ENCODE data around the gene SPEN. TPM values are rescaled to one million over a fixed set of nuclear protein-coding genes. Genes with fewer than 3 reads are reported as not detected.
A peak's percentile ranks its signal among the peaks of the same experiment; 100 is the strongest.

The SPEN gene
- total RNA-seq, 1 experiment from 2014 or later, result 55.7 TPM

DNA sequence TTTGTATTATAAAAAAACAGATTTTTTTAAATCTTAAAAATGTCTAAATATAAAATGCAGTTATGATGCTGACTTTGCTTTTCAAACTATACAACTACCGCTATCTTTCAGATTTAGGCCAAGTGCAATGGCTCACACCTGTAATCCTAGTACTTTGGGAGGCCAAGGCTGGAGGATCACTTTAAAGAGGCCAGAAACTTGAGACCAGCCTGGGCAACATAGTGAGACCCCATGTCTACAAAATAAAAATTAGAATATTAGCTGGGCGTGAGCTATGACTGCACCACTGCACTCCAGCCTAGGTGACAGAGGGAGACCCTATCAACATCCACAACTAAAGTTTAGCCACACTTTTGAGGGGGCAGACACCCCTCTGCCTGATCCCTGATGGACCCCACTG, 108.0 kb downstream of the SPEN start:
- H3K4me3 ChIP-seq, result no peak overlapping the region
- H3K4me1 ChIP-seq, result peaks cover 50% of the 10 kb centered on the region
- DNase-seq, result no peak
- no peaks in the 10 kb centered on the region for H3K36me3 ChIP-seq
- H3K9me3 ChIP-seq (replicated peaks), result no peaks in the 10 kb centered on the region
- H3K27ac ChIP-seq, result no peak overlapping the region
- H3K27me3 ChIP-seq, result no peaks in the 10 kb centered on the region

DNA sequence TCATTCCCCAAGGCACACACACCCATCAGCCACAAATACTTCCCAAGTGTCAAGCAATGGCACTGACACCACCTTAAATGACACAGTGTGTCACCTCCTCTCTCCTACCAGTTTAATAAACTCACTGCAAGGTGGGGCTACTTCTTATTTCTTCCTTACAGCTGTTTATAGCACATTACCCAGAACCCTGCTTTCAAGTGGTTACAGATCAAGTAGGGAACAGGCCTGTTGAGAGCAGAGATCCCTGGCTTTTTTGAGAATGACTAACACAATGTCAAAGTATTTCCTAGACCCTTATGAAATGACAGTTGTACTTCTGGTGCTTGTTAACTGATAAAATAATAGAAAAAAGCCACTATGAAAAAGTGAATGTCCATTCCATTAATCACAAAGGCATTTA, 108.6 kb downstream of the SPEN start:
- peaks cover 45% of the 10 kb centered on the region for H3K4me1 ChIP-seq
- no peak overlapping the region for H3K27ac ChIP-seq
- H3K4me3 ChIP-seq, result no peak overlapping the region
- no peaks in the 10 kb centered on the region for H3K36me3 ChIP-seq
- H3K9me3 ChIP-seq (replicated peaks), result no peaks in the 10 kb centered on the region
- DNase-seq, result no peak
- no peaks in the 10 kb centered on the region for H3K27me3 ChIP-seq

DNA sequence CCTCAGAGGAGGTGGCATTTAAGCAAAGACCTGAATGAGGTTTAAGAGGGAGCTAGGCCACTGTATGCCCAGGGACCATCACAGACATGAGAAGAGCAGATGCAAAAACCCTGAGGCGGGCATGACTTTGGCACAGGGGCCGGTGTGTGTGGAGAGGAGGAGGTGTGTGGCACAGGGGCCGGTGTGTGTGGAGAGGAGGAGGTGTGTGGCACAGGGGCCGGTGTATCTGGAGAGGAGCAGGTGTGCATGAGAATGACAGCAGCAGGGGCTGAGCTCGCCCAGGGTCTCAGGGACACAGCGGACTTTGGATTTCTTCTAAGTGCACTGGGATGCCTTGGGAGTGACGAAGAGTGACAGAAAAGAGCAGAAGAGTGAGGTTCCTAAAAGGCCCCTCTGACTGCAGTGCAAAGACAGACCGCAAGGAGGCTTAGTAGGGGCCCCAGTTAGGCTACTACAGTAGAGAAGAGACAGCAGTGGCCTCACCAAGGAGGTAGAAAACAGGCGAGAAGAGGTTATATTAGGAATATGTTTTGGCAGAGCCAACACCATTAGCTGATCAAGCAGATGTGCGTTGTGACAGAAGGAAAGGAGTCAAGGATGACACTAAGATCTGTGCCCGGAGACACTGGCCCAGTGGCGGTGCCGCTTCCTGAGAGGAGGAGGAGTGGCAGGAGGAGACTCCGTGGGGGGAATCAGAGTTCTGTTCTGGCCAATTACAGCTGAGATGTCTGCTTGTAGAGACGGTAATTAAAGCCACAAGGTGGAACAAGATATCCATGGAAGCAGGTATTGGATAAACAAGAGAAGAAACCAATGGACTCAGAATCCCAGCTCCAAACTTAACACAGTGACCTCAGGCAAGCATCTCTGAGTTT, 110.0 kb downstream of the SPEN start:
- no peak overlapping the region for H3K4me3 ChIP-seq
- peaks cover 33% of the 10 kb centered on the region for H3K4me1 ChIP-seq
- no peak for DNase-seq
- H3K27ac ChIP-seq, result no peak overlapping the region
- no peaks in the 10 kb centered on the region for H3K9me3 ChIP-seq (replicated peaks)
- H3K27me3 ChIP-seq, result no peaks in the 10 kb centered on the region
- 0 out of 2 replicates have a peak, but pooled peaks cover under 1% of the 10 kb centered on the region for H3K36me3 ChIP-seq

DNA sequence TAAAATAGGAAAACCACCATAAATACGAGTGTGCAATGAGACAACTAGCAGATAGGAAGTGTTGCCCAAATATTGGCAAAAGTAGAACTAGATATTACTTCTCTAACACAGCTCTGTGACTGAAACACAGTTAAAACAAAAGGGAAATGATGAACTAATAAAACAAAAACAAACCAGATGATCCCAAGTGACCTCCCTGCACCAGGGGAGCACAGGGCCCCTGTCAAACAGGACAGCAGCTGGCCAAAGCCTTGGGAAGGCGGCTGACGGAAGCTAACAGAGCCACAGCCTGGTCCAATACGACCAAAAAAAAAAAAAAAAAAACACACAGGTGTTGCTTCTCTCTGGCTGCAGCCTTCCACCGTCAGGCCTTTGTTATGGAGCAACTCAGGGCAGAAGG, 110.6 kb downstream of the SPEN start:
- no peaks in the 10 kb centered on the region for H3K27me3 ChIP-seq
- H3K4me1 ChIP-seq, result peaks cover 29% of the 10 kb centered on the region
- H3K36me3 ChIP-seq, result peaks cover 4% of the 10 kb centered on the region; the same call in 1 of the 2 replicates
- no peaks in the 10 kb centered on the region for H3K9me3 ChIP-seq (replicated peaks)
- H3K4me3 ChIP-seq, result no peak overlapping the region
- DNase-seq, result peak; percentile 26 to 49
- H3K27ac ChIP-seq, result no peak overlapping the region

DNA sequence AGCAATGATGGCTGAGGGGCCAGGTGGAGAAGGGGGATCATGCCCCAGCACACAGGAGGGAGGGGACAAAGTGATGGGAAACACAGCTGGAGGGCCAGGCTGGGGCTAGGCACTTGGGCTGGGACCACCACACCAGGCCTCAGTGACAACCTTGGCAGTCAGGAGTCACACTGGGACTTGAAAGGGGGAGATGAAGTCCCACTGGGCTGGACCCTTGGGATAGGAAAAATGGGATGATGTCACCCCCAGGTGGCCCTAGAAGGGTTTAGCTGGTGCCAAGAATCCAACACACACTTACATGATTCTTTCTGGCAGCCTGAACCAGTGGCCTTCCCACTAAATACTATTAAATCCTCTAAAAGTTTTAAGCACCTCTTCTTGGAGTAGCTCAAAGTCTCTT, 111.3 kb downstream of the SPEN start:
- peak; percentile 27 to 58 for DNase-seq

DNA sequence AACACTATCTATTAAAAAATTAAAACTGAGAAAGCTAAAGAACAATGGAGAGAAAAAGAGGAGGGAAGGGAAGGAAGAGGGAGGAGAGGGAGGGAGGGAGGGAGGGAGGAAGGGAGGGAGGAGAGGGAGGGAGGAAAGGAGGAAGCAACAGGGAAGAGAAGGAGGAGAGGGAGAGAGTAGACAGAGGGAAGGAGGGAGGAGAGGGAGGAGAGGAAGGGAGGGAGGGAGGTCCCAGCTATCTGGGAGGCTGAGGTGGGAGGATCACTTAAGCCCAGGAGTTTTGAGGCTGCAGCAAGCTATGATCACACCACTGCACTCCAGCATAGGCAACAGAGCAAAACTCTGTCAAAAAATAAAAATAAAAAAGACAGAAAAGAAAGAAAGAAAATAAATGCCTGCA, 111.9 kb downstream of the SPEN start:
- H3K27me3 ChIP-seq, result no peaks in the 10 kb centered on the region
- H3K27ac ChIP-seq, result no peak overlapping the region
- no peak overlapping the region for H3K4me3 ChIP-seq
- H3K4me1 ChIP-seq, result peaks cover 16% of the 10 kb centered on the region
- peaks cover 7% of the 10 kb centered on the region; the same call in 1 of the 2 replicates for H3K36me3 ChIP-seq
- DNase-seq, result no peak
- no peaks in the 10 kb centered on the region for H3K9me3 ChIP-seq (replicated peaks)

More for the DNA sequence above, 111.3 kb downstream of the SPEN start:
- peaks cover 22% of the 10 kb centered on the region for H3K4me1 ChIP-seq
- no peaks in the 10 kb centered on the region for H3K27me3 ChIP-seq
- H3K27ac ChIP-seq, result no peak overlapping the region
- H3K4me3 ChIP-seq, result no peak overlapping the region
- peaks cover 4% of the 10 kb centered on the region; the same call in 1 of the 2 replicates for H3K36me3 ChIP-seq
- H3K9me3 ChIP-seq (replicated peaks), result no peaks in the 10 kb centered on the region

DNA sequence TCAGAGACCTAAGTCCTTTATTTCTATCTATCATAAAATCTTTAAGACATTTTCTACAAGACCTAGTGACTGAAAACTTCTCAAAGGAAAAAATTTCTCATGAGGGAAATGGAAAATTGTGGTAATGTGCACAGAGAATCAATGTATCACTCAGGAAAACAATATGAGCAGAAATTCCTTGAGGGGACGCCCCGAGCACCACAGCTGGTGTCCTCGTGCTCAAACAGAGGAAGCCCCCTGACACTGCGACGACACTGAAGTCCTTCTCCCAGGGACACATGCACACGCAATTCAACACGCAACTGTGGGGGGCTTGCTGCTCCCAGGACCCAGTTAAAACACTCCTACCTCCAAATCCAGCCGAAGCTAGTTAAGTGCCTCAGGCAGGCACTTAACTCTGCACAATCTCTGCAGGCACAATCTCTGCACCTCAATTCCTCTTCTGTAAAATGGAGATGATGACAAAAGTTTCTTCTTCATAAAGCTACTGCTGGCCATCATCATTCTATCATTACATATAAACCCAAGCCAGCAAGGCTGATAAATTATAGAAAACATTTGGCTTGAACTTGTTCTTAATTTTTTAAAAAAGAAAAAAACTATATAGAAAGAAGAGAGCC, 112.4 kb downstream of the SPEN start:
- H3K9me3 ChIP-seq (replicated peaks), result no peaks in the 10 kb centered on the region
- no peak for DNase-seq
- H3K4me1 ChIP-seq, result peaks cover 14% of the 10 kb centered on the region
- H3K27me3 ChIP-seq, result no peaks in the 10 kb centered on the region
- no peak overlapping the region for H3K4me3 ChIP-seq
- H3K27ac ChIP-seq, result no peak overlapping the region
- H3K36me3 ChIP-seq, result peaks cover 7% of the 10 kb centered on the region; the same call in 1 of the 2 replicates

DNA sequence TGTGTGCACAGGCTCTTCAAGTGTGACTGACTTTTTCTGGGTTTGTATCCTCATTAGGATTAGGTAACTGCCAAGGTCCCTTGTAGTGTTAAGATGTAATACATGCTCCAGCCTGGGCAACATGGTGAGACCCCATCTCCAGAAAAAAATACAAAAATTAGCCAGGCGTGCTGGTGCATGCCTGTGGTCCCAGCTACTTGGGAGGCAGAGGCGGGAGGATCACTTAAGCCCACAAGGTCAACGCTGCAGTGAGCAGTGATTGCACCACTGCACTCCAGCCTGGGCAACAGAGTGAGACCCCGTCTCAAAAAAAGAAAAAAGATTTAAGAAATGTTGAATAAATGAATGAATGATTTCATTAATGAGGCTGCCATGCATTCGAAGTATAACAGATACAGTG, 113.3 kb downstream of the SPEN start:
- H3K4me3 ChIP-seq, result no peak overlapping the region
- H3K9me3 ChIP-seq (replicated peaks), result no peaks in the 10 kb centered on the region
- no peak overlapping the region for H3K27ac ChIP-seq
- peaks cover 14% of the 10 kb centered on the region for H3K4me1 ChIP-seq
- DNase-seq, result no peak
- peaks cover 12% of the 10 kb centered on the region; the same call in 1 of the 2 replicates for H3K36me3 ChIP-seq
- no peaks in the 10 kb centered on the region for H3K27me3 ChIP-seq

DNA sequence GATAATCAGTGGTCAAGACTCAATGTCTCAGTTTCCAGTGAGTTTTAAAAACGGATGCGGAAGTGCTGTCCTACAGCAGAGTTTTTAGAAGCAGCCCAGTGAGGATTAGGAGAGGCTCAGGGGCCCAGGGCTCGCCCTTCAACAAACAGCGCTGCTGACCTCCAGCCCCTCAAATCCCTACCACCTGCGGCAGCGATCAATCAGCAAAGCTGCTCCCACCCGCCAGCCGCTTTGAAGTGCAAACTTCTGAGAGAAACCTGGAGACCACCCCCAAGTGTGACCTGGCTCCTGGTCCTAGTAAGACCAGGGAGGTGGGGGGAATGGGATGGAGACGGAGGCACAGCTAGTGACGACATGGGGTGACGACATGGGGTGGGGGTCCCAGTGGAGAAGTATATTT, 114.0 kb downstream of the SPEN start:
- H3K4me3 ChIP-seq, result no peak overlapping the region
- no peak overlapping the region for H3K27ac ChIP-seq
- H3K36me3 ChIP-seq, result peaks cover 12% of the 10 kb centered on the region; the same call in 1 of the 2 replicates
- no peaks in the 10 kb centered on the region for H3K27me3 ChIP-seq
- DNase-seq, result no peak
- peaks cover 14% of the 10 kb centered on the region for H3K4me1 ChIP-seq
- H3K9me3 ChIP-seq (replicated peaks), result no peaks in the 10 kb centered on the region

DNA sequence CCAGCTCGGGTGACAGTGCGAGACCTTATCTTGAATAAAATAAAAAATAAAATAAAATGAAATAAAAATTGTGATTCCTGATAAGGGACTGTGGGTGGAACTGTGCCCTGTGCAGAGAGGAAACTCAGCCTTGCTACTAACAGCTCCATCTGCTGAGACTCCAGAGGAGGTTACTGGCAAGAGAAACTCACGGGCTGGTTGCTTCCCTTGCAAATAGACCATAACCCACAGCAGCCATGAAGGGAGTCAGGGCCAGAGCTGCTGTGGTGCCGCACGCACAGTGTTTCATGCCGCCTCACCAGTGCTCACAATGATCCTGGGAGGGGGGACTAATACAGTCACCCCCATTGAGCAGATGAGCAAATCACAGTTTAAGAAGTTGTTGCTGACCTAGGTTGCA, 114.7 kb downstream of the SPEN start:
- H3K27ac ChIP-seq, result no peak overlapping the region
- peaks cover 12% of the 10 kb centered on the region; the same call in 1 of the 2 replicates for H3K36me3 ChIP-seq
- H3K4me1 ChIP-seq, result peaks cover 14% of the 10 kb centered on the region

DNA sequence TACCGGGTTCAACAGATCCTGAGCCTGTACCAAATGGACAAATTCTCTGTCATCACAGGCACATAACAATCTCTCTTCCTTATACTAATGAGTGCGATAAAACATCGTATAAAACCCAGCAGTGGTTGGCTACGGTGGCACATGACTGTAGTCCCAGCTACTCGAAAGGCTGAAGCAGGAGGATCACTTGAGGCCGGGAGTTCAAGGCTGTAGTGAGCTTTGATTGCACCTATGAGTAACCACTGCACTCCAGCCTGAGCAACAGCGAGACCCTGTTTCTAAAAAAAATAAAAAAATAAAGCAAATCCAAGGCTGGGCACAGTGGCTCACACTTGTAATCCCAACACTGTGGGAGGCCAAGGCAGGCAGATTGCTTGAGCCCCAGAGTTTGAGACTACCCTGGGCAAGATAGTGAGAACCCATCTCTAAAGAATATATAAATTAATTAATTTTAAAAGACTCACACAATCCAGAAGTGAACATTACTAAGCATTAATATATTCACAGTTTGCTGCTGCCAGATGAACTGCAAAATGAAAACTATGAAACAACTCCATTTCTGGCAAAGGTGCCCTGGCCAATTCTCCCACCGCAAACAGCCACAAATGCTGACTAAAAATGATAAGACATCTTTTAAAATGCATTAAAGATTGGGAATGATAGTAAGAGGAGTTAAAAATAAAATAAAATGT, 115.3 kb downstream of the SPEN start:
- H3K27ac ChIP-seq, result no peak overlapping the region

More for the DNA sequence above, 114.7 kb downstream of the SPEN start:
- Histone ChIP-seq H3K4me3 (no peak overlapping the region), H3K9me3 (replicated peaks) (no peaks in the 10 kb centered on the region), H3K27me3 (no peaks in the 10 kb centered on the region)
- DNase-seq, result no peak

DNA sequence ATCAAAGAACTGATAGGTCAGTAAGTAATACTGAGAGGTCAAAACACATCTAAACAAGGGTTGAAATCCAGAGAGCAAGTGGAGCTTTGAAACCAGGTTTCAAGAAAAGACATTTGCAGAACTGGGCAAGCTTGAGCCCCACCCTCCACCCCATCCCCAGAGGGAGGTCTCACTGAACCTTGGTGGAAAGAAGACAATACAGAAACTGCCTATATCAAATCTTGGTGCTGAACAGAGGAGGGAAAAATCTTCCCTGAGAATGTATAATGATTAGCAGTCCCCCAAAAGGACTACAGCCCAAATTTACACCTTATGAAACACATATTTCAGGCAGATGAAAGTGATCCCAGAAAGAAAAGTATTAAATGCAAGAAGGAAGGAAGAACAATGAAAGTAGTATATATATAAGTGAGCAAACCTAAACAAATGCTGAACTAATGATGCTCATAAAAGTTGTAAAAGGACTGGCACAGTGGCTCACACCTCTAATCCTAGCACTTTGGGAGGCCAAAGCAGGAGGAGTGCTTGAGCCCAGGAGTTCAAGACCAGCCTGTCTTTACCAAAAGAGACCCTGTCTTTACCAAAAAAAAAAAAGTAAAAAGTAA, 116.0 kb downstream of the SPEN start:
- Histone ChIP-seq H3K4me1 (peaks cover 7% of the 10 kb centered on the region), H3K9me3 (replicated peaks) (no peaks in the 10 kb centered on the region), H3K4me3 (no peak overlapping the region), H3K27me3 (no peaks in the 10 kb centered on the region), H3K27ac (no peak overlapping the region), H3K36me3 (peaks cover 19% of the 10 kb centered on the region)
- no peak for DNase-seq

More for the DNA sequence above, 115.3 kb downstream of the SPEN start:
- DNase-seq, result no peak
- H3K4me1 ChIP-seq, result peaks cover 12% of the 10 kb centered on the region
- H3K36me3 ChIP-seq, result peaks cover 14% of the 10 kb centered on the region; the same call in 1 of the 2 replicates
- no peak overlapping the region for H3K4me3 ChIP-seq
- no peaks in the 10 kb centered on the region for H3K9me3 ChIP-seq (replicated peaks)
- no peaks in the 10 kb centered on the region for H3K27me3 ChIP-seq

DNA sequence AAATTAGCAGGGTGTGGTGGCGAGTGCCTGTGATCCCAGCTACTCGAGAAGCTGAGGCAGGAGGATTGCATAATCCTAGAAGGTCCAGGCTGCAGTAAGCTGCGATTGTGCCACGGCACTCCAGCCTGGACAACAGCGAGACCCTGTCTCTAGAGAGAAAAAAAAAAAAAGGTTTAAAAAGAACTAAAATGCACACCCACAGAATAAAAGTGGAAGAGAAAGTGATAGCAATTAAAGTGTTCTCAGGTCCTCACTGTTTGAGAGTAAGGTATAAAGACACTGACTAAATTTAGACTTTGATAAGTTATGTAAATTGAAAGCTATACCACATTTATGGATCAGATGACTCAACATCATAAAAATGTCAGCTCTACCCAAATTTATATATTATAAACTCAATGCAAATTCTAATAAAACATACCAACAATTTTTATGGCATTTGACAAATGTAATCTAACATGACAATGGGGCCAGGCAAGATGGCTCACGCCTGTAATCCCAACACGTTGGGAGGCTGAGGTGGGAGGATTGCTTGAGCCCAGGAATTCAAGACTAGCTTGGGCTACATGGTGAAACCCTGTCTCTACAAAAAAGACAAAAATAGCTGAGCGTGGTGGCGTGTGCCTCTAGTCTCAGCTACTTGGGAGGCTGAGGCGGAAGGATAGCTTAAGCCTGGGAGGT, 116.6 kb downstream of the SPEN start:
- Histone ChIP-seq H3K4me3 (no peak overlapping the region), H3K9me3 (replicated peaks) (no peaks in the 10 kb centered on the region), H3K4me1 (peaks cover under 1% of the 10 kb centered on the region; the same call in 1 of the 2 replicates), H3K36me3 (peaks cover 25% of the 10 kb centered on the region), H3K27me3 (no peaks in the 10 kb centered on the region), H3K27ac (no peak overlapping the region)
- DNase-seq, result no peak

DNA sequence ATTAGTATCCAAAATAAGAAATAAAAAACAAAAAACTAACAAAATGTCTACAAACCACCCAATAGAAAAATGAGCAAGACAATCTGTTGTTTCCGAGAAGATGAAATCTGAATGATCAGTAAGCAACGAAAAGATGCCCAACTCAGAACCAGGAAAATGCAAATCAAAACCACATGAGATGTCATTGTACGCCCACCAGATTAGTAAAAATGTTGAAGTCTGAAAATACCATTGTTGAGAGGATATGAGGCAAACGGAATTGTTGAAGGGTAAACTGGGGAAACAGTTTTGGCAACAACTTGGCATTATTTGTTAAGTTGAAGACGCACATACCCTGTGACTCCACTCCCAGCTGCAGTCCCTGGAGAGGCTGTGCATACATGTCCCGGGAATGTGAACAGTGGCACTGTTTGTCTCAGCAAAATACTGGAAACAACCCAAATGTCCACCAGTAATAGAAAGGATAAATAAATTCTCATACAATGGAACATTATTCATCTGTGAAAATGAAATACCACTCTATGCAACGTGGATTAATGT, 117.8 kb downstream of the SPEN start:
- no peak overlapping the region for H3K27ac ChIP-seq
- no peak for DNase-seq
- H3K4me1 ChIP-seq, result no peaks in the 10 kb centered on the region
- no peak overlapping the region for H3K4me3 ChIP-seq
- no peaks in the 10 kb centered on the region for H3K27me3 ChIP-seq
- no peaks in the 10 kb centered on the region for H3K9me3 ChIP-seq (replicated peaks)
- H3K36me3 ChIP-seq, result peaks cover 35% of the 10 kb centered on the region
